ENCODE data around the gene SNX17. TPM values are rescaled to one million over a fixed set of nuclear protein-coding genes. Genes with fewer than 3 reads are reported as not detected.
A peak's percentile ranks its signal among the peaks of the same experiment; 100 is the strongest.

The SNX17 gene
- total and polyA plus RNA-seq, 2 of the 13 experiments (the other 11 are each of a cell fraction or from before 2014, with no cell fraction given): 75.0 to 109 TPM

DNA sequence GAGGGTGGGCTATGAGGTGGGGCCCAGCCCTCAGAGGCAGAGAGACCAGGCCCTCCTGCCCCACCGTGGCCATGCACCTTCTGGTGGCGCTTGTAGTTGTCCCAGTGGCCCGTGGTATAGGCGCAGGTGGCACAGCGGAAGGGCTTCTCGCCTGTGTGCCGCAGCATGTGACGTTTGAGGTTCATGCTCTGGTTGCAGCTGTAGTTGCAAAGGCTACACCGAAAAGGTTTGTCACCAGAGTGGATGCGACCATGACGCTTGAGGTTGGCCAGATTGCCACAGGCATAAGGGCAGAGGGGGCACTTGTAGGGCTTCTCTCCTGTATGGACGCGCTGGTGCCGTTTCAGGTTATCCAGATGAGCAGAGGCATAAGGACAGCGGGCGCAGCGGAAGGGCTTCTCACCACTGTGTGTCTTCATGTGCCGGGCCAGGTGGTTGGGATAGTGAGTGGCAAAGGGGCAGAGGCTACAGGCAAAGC lies 7.2 kb downstream of the SNX17 start (continued):
- TF ChIP-seq, protein P1, sequence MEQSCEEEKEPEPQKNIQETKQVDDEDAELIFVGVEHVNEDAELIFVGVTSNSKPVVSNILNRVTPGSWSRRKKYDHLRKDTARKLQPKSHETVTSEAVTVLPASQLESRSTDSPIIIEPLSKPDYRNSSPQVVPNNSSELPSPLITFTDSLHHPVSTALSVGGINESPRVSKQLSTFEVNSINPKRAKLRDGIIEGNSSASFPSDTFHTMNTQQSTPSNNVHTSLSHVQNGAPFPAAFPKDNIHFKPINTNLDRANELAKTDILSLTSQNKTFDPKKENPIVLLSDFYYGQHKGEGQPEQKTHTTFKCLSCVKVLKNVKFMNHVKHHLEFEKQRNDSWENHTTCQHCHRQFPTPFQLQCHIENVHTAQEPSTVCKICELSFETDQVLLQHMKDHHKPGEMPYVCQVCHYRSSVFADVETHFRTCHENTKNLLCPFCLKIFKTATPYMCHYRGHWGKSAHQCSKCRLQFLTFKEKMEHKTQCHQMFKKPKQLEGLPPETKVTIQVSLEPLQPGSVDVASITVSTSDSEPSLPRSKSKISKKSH (CRISPR knock-in tag; IDR thresholded peaks at IDR 0.05; ENCODE audit: borderline replicate concordance): 0 out of 2 replicates have a peak, but pooled peaks have one; percentile 1
- no peak for TF ChIP-seq ZNF367 (CRISPR knock-in tag; IDR thresholded peaks at IDR 0.05; ENCODE audit: borderline replicate concordance)
- TF ChIP-seq, protein P2, sequence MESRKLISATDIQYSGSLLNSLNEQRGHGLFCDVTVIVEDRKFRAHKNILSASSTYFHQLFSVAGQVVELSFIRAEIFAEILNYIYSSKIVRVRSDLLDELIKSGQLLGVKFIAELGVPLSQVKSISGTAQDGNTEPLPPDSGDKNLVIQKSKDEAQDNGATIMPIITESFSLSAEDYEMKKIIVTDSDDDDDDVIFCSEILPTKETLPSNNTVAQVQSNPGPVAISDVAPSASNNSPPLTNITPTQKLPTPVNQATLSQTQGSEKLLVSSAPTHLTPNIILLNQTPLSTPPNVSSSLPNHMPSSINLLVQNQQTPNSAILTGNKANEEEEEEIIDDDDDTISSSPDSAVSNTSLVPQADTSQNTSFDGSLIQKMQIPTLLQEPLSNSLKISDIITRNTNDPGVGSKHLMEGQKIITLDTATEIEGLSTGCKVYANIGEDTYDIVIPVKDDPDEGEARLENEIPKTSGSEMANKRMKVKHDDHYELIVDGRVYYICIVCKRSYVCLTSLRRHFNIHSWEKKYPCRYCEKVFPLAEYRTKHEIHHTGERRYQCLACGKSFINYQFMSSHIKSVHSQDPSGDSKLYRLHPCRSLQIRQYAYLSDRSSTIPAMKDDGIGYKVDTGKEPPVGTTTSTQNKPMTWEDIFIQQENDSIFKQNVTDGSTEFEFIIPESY (CRISPR knock-in tag; IDR thresholded peaks at IDR 0.05): peak; percentile 67; the same call in 1 of the 2 replicates
- no peak for TF ChIP-seq ZNF160 (CRISPR knock-in tag; IDR thresholded peaks at IDR 0.05)
- no peak for TF ChIP-seq ZNF773 (CRISPR knock-in tag; IDR thresholded peaks at IDR 0.05; ENCODE audit: borderline replicate concordance)
- TF ChIP-seq PAF1 (CRISPR knock-in tag; IDR thresholded peaks at IDR 0.05): peak; percentile 22; the same call in 1 of the 2 replicates
- TF ChIP-seq ZNF350 (CRISPR knock-in tag; IDR thresholded peaks at IDR 0.05; ENCODE audit: borderline replicate concordance, low read depth): no peak
- no peak for TF ChIP-seq GTF3A (CRISPR knock-in tag; conservative IDR thresholded peaks at IDR 0.05)
- TF ChIP-seq, protein P3, sequence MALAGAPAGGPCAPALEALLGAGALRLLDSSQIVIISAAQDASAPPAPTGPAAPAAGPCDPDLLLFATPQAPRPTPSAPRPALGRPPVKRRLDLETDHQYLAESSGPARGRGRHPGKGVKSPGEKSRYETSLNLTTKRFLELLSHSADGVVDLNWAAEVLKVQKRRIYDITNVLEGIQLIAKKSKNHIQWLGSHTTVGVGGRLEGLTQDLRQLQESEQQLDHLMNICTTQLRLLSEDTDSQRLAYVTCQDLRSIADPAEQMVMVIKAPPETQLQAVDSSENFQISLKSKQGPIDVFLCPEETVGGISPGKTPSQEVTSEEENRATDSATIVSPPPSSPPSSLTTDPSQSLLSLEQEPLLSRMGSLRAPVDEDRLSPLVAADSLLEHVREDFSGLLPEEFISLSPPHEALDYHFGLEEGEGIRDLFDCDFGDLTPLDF (CRISPR knock-in tag; IDR thresholded peaks at IDR 0.05): no peak
- TF ChIP-seq ZNF101 (CRISPR knock-in tag; IDR thresholded peaks at IDR 0.05; ENCODE audit: borderline replicate concordance, low read depth): no peak
- TF ChIP-seq ZNF879 (CRISPR knock-in tag; IDR thresholded peaks at IDR 0.05): no peak
- TF ChIP-seq, protein P4, sequence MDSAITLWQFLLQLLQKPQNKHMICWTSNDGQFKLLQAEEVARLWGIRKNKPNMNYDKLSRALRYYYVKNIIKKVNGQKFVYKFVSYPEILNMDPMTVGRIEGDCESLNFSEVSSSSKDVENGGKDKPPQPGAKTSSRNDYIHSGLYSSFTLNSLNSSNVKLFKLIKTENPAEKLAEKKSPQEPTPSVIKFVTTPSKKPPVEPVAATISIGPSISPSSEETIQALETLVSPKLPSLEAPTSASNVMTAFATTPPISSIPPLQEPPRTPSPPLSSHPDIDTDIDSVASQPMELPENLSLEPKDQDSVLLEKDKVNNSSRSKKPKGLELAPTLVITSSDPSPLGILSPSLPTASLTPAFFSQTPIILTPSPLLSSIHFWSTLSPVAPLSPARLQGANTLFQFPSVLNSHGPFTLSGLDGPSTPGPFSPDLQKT (CRISPR knock-in tag; IDR thresholded peaks at IDR 0.05; ENCODE audit: borderline replicate concordance): no peak
- TF ChIP-seq CREB1 (IDR thresholded peaks at IDR 0.05): no peak
- no peak for TF ChIP-seq CREB1 (CRISPR knock-in tag; IDR thresholded peaks at IDR 0.05)
- TF ChIP-seq, protein P5, sequence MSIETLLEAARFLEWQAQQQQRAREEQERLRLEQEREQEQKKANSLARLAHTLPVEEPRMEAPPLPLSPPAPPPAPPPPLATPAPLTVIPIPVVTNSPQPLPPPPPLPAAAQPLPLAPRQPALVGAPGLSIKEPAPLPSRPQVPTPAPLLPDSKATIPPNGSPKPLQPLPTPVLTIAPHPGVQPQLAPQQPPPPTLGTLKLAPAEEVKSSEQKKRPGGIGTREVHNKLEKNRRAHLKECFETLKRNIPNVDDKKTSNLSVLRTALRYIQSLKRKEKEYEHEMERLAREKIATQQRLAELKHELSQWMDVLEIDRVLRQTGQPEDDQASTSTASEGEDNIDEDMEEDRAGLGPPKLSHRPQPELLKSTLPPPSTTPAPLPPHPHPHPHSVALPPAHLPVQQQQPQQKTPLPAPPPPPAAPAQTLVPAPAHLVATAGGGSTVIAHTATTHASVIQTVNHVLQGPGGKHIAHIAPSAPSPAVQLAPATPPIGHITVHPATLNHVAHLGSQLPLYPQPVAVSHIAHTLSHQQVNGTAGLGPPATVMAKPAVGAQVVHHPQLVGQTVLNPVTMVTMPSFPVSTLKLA (IDR thresholded peaks at IDR 0.05): no peak
- TF ChIP-seq, protein P6, sequence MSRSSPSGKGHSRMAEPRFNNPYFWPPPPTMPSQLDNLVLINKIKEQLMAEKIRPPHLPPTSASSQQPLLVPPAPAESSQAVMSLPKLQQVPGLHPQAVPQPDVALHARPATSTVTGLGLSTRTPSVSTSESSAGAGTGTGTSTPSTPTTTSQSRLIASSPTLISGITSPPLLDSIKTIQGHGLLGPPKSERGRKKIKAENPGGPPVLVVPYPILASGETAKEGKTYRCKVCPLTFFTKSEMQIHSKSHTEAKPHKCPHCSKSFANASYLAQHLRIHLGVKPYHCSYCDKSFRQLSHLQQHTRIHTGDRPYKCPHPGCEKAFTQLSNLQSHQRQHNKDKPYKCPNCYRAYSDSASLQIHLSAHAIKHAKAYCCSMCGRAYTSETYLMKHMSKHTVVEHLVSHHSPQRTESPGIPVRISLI (CRISPR knock-in tag; IDR thresholded peaks at IDR 0.05; ENCODE audit: borderline replicate concordance): no peak
- TF ChIP-seq, protein P7, sequence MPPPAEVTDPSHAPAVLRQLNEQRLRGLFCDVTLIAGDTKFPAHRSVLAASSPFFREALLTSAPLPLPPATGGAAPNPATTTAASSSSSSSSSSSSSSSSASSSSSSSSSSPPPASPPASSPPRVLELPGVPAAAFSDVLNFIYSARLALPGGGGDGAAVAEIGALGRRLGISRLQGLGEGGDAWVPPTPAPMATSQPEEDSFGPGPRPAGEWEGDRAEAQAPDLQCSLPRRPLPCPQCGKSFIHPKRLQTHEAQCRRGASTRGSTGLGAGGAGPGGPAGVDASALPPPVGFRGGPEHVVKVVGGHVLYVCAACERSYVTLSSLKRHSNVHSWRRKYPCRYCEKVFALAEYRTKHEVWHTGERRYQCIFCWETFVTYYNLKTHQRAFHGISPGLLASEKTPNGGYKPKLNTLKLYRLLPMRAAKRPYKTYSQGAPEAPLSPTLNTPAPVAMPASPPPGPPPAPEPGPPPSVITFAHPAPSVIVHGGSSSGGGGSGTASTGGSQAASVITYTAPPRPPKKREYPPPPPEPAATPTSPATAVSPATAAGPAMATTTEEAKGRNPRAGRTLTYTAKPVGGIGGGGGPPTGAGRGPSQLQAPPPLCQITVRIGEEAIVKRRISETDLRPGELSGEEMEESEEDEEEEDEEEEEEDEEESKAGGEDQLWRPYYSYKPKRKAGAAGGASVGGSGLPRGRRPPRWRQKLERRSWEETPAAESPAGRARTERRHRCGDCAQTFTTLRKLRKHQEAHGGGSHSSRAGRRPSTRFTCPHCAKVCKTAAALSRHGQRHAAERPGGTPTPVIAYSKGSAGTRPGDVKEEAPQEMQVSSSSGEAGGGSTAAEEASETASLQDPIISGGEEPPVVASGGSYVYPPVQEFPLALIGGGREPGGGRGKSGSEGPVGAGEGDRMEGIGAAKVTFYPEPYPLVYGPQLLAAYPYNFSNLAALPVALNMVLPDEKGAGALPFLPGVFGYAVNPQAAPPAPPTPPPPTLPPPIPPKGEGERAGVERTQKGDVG (CRISPR knock-in tag; IDR thresholded peaks at IDR 0.05; ENCODE audit: borderline replicate concordance): no peak

Measured in HepG2 (cell line).